ENCODE data around the gene RPS29. TPM values are rescaled to one million over a fixed set of nuclear protein-coding genes. Genes with fewer than 3 reads are reported as not detected.

The RPS29 gene
- polyA plus RNA-seq, 1 of the 3 experiments (the other 2 are of a cell fraction): 11,220 TPM

DNA sequence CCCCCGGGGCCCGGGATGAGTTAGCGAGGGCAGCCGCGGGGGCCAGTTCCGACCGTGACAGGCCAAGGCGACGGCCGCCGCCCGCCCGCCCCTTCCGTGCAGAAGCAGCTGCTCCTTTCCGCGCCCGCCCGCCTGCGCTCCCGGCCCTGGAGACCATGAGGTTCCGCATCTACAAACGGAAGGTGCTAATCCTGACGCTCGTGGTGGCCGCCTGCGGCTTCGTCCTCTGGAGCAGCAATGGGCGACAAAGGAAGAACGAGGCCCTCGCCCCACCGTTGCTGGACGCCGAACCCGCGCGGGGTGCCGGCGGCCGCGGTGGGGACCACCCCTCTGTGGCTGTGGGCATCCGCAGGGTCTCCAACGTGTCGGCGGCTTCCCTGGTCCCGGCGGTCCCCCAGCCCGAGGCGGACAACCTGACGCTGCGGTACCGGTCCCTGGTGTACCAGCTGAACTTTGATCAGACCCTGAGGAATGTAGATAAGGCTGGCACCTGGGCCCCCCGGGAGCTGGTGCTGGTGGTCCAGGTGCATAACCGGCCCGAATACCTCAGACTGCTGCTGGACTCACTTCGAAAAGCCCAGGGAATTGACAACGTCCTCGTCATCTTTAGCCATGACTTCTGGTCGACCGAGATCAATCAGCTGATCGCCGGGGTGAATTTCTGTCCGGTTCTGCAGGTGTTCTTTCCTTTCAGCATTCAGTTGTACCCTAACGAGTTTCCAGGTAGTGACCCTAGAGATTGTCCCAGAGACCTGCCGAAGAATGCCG lies 35.1 kb upstream of the RPS29 start:
- Histone ChIP-seq H3K27ac (ENCODE audit: low read depth in 2 of 2, low read length in 1 of 2) (peak overlapping the region; percentile 94 to 98; a peak in 3 of 4 replicates), H3K9me3 (no peaks in the 10 kb centered on the region), H3K9ac (peak overlapping the region; percentile 95), H3K36me3 (replicated peaks in 1 of 2; ENCODE audit: control insufficient read depth in 1 of 2, insufficient read depth in 2 of 2, low read length in 1 of 2) (peaks cover 35 to 40% of the 10 kb centered on the region in 2 experiments), H3K4me3 (ENCODE audit: low read depth in 2 of 2, low read length in 1 of 2) (peak overlapping the region; percentile 92 to 96), H3K79me2 (ENCODE audit: insufficient read depth) (peaks cover 82% of the 10 kb centered on the region), H2AFZ (ENCODE audit: low read depth) (0 out of 2 replicates have a peak overlapping the region, but pooled peaks have one; percentile 50), H3K9me2 (no peaks in the 10 kb centered on the region), H3K4me2 (peak overlapping the region; percentile 87), H3K4me1 (ENCODE audit: control insufficient read depth in 1 of 2, insufficient read depth in 2 of 2, low read depth in 1 of 2, low read length in 1 of 2) (peaks cover 22 to 29% of the 10 kb centered on the region in 2 experiments), H3K27me3 (ENCODE audit: insufficient read depth) (no peaks in the 10 kb centered on the region), H3F3A (replicated peaks; ENCODE audit: insufficient read depth) (peaks cover 30% of the 10 kb centered on the region), H4K20me1 (ENCODE audit: insufficient read depth) (peaks cover 39% of the 10 kb centered on the region)
- POLR2A ChIA-PET: interaction anchor here (1.3 to 2.8 kb wide), 9 partner anchors 11 to 241 kb away, joined by 3 to 17 read pairs (median 7); partner anchors contain the start of genes DNAAF2, KLHDC2, LRR1 and NEMF
- DNase-seq: peak; percentile 76
- 0 out of 2 replicates have a peak, but pooled peaks have one; percentile 5 for TF ChIP-seq CTCF (IDR thresholded peaks at IDR 0.05)
- TF ChIP-seq TEAD4 (IDR thresholded peaks at IDR 0.05; ENCODE audit: borderline replicate concordance, insufficient read depth): no peak
- CTCF ChIA-PET: interaction anchor here (0.7 to 6.1 kb wide), 10 partner anchors 11 to 483 kb away, joined by 3 to 39 read pairs (median 4); partner anchors contain the start of genes DNAAF2 and RPS29
- 3% methylated on average over 12 of the region's 65 CpGs for WGBS (ENCODE audit: low lambda C conversion rate)

GRCh38 chr14:49620182-49621113 lies 34.3 kb upstream of the RPS29 start, which contains the start of the genes MGAT2 and RPL36AL:
MGAT2 (plus strand) TSS chr14:49620799; CDS start chr14:49621269, 470 bp downstream.
RPL36AL (minus strand) TSS chr14:49620626; CDS start chr14:49619104, 1,522 bp downstream.
- peaks cover 22 to 29% of the 10 kb centered on the region in 2 experiments for H3K4me1 ChIP-seq (ENCODE audit: control insufficient read depth in 1 of 2, insufficient read depth in 2 of 2, low read depth in 1 of 2, low read length in 1 of 2)
- peak within 1 kb of the TSS; percentile 92 to 96 for H3K4me3 ChIP-seq (ENCODE audit: low read depth in 2 of 2, low read length in 1 of 2)
- peak within 1 kb of the TSS; percentile 87 for H3K4me2 ChIP-seq
- H3K27me3 ChIP-seq (ENCODE audit: insufficient read depth): no peaks in the 10 kb centered on the region
- H3K9ac ChIP-seq: peak within 1 kb of the TSS; percentile 95
- H3F3A ChIP-seq (replicated peaks; ENCODE audit: insufficient read depth): peaks cover 30% of the 10 kb centered on the region
- peak within 1 kb of the TSS; percentile 88 for H2AFZ ChIP-seq (ENCODE audit: low read depth)
- under 1% methylated on average over 48 of the region's 85 CpGs for WGBS (ENCODE audit: low lambda C conversion rate)
- DNase-seq: peak; percentile 99
- CTCF ChIA-PET: interaction anchor here (0.6 to 6.1 kb wide), 10 partner anchors 12 to 483 kb away, joined by 3 to 39 read pairs (median 4); partner anchors contain the start of genes DNAAF2, LRR1 and RPS29
- peak within 1 kb of the TSS; percentile 97 to 98 for H3K27ac ChIP-seq (ENCODE audit: low read depth in 2 of 2, low read length in 1 of 2)
- H3K9me2 ChIP-seq: no peaks in the 10 kb centered on the region
- H3K9me3 ChIP-seq: no peaks in the 10 kb centered on the region
- H4K20me1 ChIP-seq (ENCODE audit: insufficient read depth): peaks cover 39% of the 10 kb centered on the region
- POLR2A ChIA-PET: interaction anchor here (0.8 to 2.8 kb wide), 12 partner anchors 10 to 242 kb away, joined by 3 to 17 read pairs (median 6); partner anchors contain the start of genes DNAAF2, KLHDC2, LRR1 and NEMF
- peaks cover 78% of the 10 kb centered on the region for H3K79me2 ChIP-seq (ENCODE audit: insufficient read depth)
- H3K36me3 ChIP-seq (replicated peaks in 1 of 2; ENCODE audit: control insufficient read depth in 1 of 2, insufficient read depth in 2 of 2, low read length in 1 of 2): peaks cover 30 to 39% of the 10 kb centered on the region in 2 experiments
- TF ChIP-seq, protein P1, sequence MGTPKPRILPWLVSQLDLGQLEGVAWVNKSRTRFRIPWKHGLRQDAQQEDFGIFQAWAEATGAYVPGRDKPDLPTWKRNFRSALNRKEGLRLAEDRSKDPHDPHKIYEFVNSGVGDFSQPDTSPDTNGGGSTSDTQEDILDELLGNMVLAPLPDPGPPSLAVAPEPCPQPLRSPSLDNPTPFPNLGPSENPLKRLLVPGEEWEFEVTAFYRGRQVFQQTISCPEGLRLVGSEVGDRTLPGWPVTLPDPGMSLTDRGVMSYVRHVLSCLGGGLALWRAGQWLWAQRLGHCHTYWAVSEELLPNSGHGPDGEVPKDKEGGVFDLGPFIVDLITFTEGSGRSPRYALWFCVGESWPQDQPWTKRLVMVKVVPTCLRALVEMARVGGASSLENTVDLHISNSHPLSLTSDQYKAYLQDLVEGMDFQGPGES (IDR thresholded peaks at IDR 0.05; ENCODE audit: low read depth, low read length): peak; percentile 71
- peak; percentile 85 for TF ChIP-seq USF1 (IDR thresholded peaks at IDR 0.05; ENCODE audit: borderline replicate concordance, low read depth)
- TF ChIP-seq, protein P2, sequence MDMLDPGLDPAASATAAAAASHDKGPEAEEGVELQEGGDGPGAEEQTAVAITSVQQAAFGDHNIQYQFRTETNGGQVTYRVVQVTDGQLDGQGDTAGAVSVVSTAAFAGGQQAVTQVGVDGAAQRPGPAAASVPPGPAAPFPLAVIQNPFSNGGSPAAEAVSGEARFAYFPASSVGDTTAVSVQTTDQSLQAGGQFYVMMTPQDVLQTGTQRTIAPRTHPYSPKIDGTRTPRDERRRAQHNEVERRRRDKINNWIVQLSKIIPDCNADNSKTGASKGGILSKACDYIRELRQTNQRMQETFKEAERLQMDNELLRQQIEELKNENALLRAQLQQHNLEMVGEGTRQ (IDR thresholded peaks at IDR 0.05; ENCODE audit: borderline replicate concordance, low read depth, low read length): peak; percentile 43; the same call in 1 of the 2 replicates
- TF ChIP-seq EP300 (IDR thresholded peaks at IDR 0.05; ENCODE audit: borderline replicate concordance in 1 of 2, low read depth in 1 of 2, low read length in 1 of 2): no peak
- peak; percentile 98 for TF ChIP-seq POLR2AphosphoS5 (IDR thresholded peaks at IDR 0.05; ENCODE audit: low read depth, low read length)
- peak; percentile 7 for TF ChIP-seq CHD2 (IDR thresholded peaks at IDR 0.05; ENCODE audit: low read length, partially characterized antibody)
- no peak for TF ChIP-seq RFX5 (IDR thresholded peaks at IDR 0.05; ENCODE audit: low read length)
- TF ChIP-seq RAD21 (IDR thresholded peaks at IDR 0.05; ENCODE audit: low read length): no peak
- TF ChIP-seq MXI1 (IDR thresholded peaks at IDR 0.05; ENCODE audit: low read depth, low read length): peak; percentile 60
- TF ChIP-seq ZBTB33 (IDR thresholded peaks at IDR 0.05; ENCODE audit: borderline replicate concordance, low read depth): peak; percentile 77
- no peak for TF ChIP-seq TEAD4 (IDR thresholded peaks at IDR 0.05; ENCODE audit: borderline replicate concordance, insufficient read depth)
- TF ChIP-seq MAX (IDR thresholded peaks at IDR 0.05; ENCODE audit: low read depth): peak; percentile 83
- no peak for TF ChIP-seq RCOR1 (IDR thresholded peaks at IDR 0.05; ENCODE audit: low read length)
